Activated effector memory CD4-positive, alpha-beta T cell treated with Interleukin-2 at 50 U/mL for 16 hours (primary cell): Measurements from ENCODE around the gene PTCD2.
"Not testable (repeated sequence)": the region's sequence is repeated elsewhere in the genome, so short reads cannot be mapped to it uniquely, and the experiment has no call there.

ENCODE experiments used
- DNase-seq: peaks from one replicate; pipeline ENCODE4 v3.0.0-alpha.2; 2020

The PTCD2 gene

DNA sequence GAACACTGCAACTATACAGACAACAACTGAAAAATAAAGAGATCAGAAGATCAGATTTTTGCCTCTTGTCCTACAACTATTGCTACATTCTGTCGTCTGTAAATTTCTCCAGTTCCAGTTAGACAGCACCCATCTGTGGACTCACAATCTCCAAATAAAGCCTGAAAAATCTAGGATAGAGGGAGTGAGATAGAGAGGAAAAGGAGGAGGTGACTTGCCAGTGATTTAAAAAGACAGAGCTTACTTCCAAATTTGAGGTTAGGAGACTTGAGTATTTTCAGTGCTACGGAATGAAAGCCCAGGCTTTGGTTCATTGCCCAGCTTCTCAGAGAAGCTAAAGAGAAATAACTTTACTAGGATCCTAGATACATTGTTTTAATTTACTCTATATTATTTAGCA lies 63.6 kb downstream of the PTCD2 start:
- DNase-seq = no peak

DNA sequence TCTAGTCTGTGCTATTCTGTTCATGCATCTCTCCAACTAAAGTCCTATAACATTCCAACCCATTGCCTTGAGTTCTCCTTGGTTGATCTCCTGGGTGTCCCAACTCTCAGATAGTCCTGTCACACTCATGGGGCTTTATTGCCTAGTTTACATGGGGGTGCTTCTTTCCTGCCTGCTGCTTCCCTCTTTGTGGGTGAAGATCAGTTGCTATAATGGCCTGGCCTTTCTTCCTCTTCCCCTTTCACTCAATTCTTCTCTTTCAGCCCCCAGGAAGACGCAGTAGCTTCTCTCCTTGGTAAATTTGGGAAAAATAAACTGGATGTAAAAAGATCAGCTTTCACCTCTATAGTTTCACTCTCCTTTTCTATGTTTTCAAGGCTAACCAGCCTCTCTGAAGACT lies 66.5 kb downstream of the PTCD2 start:
- DNase-seq = no peak

DNA sequence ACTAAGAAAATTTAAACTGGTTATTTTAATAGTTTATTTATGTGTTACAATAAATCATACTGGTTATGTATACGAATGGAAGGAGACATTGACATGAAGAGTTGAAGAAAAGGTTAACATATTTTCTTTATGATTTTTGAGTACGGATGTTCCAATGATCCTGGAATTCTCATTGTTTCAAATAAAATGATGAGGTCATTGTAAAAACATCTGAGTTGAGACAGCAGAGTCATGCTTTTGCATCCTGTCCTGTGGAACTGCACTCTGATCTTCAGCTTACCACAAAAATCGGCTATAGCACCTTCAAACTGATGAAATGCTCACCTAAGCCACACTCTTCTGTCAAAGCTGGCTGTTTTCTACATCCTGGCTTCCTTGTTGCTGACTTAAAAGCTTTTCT lies 67.8 kb downstream of the PTCD2 start:
- DNase-seq = no peak

DNA sequence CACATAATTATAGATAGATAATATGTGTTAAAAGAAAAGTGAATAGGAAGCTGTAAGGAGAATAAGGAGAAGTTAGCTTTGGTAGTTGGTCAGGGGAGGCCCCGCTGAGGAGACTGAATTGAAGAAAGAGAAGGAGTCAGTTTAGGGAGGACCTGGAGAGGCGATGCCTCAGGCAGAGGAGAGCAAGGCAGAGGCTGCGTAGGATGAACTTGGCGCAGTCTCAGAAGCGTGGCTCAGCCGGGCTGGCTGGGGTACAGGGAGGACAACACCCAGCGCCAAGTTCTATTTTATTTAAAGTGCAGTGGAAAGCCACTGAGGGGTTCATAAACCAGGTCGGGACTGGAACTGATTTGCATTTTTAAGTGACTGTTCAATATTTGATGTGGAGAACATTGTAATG lies 68.5 kb downstream of the PTCD2 start:
- no peak for DNase-seq

DNA sequence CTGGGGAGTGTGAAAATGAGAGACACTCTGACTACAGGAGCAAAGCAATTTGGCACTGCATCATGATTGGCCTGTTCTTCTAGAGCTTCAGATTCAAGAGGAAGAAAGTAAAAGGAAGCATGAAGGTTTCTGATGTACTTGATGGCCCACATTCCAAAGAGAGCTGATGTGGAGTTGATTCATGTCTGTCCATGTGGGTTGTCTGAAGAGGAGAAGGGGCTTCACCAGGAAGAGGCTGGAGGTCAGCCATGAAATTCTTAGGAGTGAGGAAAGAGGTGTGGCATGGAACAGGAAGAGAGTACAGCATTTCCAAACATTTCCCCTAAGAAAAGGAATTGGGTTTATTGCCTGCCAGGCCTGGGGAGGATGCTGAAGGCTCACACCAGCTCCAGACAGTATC lies 70.7 kb downstream of the PTCD2 start:
- no peak for DNase-seq

DNA sequence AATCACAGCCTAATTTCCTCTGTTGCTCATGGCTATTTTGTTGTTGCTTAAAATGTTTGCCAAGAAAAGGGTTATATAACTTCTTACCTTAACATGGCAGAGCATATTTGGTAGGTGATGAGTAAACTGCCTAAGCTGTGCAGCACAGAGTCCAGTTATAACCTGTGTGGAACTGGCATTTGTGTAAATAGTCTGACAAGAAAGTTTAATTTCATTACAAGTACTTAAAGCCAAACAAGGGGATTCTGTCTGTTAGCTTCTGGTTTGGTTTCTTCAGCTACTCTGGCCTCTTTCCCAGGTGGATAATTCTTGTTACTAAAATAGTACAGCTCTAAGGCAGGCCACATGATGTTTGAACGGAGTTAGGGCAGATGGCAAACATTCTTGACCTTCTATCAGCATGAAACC lies 72.2 kb downstream of the PTCD2 start:
- no peak for DNase-seq

DNA sequence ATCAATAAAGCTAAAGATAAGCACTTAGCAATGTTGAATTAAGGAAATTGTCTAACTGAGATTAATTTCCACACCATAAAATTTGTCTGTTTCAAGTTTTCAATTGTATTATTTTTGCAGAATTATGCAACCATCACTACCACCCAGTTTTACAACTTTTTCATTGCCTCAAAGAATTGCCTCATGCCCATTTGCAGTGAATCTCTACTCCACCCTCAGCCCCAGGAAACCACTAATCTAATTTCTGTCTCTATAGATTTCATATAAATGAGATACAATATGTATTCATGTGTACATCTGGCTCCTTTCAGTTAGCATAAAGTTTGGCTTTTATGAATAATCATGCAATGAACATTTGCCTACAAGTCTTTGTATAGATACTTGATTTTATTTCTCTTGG lies 72.9 kb downstream of the PTCD2 start:
- DNase-seq = no peak

DNA sequence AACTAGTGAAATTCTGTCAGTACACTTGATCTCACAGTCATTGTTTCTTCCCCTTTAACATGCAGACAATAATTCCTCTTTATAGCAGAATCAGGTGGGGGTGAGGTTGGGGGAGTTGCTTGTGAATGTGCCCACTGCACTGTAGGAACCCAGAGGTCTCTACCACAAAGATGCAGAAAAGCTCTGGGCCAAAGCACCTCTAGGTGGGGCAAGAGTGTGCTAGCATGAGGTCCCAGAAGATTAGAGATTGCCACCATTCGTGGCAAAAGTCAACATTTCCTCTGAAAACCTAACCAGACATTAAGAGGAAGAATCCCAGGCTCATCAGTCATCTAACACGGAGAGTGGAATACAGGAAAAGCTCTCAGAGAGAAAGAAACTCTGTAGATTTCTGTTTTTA lies 74.5 kb downstream of the PTCD2 start:
- no peak for DNase-seq

DNA sequence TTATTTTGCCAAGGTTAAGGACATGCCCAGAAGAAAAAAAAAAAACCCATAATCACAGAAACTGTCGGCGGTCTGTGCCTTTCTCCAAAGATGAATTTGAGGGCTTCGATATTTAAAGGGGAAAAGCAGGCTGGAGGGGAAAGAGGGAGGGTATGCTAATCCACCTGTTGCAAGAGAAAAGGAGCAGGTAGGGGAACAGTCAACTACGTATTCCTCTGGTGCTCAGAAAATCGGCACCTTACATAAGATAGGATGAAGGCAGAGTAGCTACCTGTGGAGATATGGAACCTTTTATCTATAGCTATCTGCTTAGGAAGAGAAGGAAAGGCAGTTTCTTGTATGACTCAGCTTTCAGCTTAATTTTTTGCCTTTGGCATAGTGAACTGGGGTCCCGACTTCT lies 77.7 kb downstream of the PTCD2 start:
- no peak for DNase-seq

DNA sequence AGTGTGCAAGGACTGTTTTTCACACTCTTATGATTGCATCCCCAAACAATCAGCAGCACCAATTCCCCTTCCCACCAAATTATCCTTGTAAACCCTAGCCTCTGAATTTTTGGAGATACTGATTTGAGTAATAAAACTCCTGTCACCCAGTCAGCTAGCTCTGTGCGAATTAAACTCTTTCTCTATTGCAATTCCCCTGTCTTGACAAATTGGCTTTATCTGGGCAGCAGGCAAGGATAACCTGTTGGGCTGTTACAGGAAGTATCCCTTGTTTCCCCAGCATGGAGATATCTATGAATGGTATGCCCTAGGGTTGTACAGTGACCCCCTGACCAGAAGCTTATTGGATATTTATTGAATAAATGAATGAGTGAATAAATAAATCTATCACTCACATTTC lies 80.8 kb downstream of the PTCD2 start:
- DNase-seq = no peak

DNA sequence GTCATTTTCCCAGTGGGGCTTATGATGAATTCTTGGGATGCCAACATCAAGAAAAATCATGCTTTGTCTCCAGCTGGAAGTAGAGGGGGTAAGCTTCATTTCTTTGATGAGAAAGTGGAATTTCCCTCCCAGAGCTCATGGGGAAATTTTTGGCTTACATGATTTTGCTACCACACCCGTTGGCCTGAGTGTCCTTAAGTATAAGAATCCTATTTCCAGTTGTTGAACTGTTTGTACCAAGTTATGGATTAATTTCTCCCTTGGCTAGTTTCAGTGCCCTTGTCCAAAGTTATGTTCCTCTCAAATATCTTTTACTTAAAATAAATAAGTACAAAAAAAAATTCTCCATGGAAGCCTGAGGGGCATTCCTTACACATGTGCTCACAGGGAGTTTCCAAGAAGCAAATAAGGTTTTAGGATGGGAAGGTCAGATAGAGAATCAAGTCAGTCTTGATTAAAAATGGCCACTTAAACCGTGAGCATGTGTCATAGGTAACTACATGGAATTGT lies 82.3 kb downstream of the PTCD2 start:
- DNase-seq = no peak

DNA sequence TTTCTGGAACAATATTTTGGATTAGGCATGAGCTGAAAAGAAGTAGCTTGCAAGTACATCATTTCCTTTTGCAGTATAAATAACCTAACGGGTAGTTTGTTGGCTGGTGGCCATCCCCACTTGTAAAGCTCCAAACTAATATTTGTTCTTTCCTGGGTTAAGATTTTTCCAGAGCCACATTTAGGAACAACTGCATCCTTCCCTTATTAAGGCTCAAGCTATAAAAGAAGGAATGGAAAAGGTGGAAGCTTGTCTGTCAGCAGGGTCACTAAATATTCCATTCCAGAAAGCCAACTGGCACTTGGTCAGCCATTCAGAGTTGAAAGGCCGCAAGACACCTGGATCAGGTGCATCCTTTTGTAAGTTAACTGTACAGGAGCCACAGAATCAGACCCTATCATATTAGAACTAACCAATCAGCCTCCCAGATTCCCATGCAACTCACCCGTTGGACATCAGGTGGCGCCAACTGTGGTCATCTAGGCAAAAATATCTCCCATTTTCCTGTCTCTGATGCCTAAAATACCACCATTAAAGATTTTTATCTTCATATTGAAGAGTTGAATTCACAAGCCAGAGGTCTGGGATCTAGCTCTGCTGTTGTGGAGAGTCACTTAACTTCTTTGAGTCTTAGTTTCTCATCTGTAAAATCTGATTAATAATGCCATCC lies 82.9 kb downstream of the PTCD2 start:
- no peak for DNase-seq

DNA sequence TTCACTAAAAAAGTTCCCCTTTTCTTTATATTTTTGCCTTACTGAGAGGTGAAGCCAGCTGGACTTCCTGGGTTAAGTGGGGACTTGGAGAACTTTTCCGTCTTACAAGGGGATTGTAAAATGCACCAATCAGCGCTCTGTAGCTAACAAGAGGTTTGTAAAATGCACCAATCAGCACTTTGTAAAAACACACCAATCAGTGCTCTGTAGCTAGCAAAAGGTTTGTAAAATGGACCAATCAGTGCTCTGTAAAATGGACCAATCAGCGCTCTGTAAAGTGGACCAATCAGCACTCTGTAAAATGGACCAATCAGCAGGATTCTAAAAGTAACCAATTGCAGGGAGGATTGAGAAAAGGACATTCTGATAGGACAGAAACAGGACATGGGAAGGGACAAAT lies 84.6 kb downstream of the PTCD2 start:
- DNase-seq = not testable (repeated sequence)

DNA sequence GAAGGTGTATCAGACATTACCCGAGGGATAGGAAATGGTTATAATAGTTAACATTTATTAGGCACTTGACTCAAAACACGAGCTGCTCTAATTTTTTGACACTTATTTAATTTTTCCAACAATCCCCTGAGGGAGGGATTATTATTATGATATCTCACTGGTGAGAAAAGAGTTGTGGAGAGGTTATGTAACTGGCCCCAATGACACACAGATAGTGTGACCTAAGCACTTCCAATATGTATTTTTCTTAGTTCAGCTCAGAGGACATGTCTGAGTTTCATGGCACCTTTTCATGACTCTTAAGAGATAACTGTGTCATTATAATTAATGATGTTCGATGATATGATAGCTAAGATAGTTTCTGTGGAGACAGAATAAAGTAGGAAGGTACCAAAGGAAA lies 86.9 kb downstream of the PTCD2 start:
- DNase-seq = no peak

DNA sequence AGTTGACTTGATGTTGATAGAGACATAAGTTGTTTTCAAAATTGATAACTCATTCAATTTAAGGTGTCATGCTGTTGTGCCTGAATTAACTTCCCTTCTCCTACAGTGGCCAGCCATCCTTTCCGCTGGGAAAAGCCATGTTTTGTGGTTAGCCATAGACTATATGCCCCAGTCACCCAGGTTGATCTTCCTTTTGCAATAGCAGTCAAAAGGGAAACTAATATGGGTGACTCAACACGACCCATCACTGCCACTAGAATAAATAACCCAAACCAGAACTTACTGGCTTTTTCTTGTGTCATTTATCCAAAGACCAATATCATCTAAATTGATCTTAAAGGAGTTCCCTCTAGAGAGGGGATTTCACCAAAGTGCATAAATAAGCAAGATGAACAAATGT lies 87.4 kb downstream of the PTCD2 start:
- DNase-seq = no peak

DNA sequence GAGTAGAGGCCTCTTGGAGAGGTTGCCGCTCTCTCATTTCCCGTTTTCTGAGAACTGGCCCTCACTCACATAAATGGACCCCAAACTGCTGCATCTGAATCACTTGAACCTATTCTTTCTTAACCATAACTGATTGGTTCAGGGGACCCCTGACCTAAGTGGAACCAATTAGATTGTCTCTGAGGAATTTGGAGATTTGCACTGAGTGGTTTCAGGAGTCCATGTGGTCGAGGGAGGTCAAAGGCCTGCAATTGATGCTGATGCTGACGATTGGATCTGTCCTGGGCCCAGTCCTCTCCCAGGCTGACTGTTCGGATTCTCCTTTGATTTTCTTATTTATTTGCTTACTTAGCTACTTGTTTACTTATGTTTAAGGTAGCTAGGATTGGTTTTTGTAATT lies 88.0 kb downstream of the PTCD2 start:
- DNase-seq = no peak

DNA sequence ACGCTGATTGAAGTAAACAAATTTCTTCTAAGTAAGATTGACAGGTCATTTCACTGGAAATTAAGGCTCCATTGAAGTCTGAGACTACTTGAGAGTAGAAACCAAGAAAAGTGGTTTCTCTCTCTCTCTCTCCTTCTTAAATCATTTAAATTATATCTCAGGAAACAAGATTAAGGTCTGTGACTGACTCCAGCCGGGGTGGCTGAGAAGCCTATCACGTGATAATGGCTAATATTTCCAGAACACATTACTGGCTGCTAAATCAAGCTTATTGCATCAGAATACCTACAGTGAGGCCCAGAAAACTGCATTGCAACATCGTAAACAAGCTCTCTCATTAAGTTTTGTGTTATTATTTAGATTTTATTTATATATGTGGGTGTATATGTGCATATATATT lies 88.4 kb downstream of the PTCD2 start:
- DNase-seq = no peak

DNA sequence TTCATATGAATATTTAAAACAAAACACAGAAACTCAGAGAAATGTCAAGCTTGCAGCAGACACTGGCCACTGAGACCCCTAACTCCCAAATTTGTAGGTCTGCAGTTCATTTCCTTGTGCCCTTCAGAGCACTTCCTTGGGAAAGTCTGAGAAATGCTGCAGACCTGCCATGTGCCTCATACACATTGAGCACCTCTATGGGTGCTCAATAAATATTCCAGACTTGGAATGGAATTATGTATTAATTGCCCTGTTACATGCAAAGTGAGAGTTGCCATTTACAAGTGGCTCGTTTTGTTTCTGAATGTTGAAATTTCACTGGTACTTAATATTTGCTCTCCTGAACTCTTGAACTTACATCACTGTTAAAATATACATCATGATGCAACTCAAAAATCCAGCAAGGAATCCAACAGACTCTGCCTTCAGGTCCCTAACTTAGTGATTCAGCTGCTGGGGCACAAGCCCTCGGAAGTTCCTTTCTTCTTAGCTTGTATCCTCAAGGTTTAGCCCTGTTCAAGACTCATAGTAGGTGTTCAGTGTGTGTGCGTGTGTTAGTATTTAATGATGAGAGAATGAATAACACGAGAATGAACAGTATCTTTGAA lies 90.6 kb downstream of the PTCD2 start:
- no peak for DNase-seq

DNA sequence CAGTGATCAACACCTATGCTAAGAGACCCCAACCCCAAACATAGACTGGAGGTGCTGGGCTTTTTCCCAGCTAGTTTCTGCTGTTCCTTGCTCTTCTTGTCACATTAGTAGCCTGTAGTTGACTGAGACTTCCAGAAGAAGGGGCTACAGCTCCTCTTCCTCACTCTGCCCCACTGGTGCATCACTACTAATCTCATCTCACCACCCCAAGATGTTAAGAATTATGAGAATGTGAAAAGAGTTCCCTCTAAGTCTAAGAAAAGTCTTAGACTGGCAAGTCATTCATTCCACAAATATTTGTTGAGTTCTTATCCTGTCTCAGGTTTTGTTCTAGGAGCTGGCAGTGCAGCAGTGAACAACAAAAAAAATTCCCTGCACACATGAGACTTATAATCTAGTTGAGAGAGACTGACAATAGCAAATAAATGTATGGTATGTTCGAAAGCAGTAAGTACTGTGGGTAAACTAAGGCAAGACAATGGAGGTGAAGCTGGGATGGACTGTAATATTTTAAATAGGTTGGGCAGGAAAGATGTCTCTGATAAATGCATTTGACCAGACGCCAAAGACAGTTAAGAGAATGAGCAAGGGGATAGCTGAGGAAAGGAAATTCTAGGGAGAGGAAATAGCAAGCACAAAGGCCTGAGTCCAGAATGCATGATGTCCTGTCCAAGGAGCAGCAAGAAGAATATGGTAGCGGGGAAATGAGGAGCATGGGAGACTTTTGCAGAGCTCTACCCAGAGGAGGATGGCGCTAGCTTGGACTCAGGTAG lies 92.3 kb downstream of the PTCD2 start:
- no peak for DNase-seq

DNA sequence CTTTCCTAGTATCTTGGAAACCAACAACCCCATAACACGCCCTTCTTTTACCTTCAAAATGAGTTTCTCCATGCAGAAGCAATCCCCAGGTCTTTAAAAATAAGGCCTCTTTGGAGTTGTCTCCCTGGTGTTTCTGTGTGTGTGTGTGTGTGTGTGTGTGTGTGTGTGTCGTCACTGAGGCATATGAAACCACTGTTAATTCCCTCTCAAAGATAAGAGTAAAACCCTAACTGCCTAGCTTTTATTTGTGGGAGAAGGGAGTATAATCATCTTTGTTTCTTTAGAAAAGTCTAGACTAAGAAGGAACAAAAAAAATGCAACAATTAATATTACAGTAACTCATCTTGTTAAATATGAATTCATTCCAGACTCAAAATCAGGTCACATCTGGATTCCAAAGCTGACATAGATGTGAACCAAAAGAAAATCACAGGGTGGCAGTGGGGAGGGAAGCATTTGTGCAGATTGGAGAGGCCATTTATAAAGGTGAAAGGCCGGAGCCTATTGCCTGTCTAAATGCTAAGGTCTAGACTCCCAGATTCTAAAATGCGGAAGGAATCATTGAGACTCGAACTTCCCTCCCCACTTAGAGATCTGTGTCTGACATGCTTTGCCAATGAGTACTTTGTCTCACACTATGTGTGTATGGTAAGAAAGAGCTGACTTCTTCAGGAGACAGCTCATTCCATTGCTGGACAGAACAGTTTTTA lies 95.6 kb downstream of the PTCD2 start:
- no peak for DNase-seq

DNA sequence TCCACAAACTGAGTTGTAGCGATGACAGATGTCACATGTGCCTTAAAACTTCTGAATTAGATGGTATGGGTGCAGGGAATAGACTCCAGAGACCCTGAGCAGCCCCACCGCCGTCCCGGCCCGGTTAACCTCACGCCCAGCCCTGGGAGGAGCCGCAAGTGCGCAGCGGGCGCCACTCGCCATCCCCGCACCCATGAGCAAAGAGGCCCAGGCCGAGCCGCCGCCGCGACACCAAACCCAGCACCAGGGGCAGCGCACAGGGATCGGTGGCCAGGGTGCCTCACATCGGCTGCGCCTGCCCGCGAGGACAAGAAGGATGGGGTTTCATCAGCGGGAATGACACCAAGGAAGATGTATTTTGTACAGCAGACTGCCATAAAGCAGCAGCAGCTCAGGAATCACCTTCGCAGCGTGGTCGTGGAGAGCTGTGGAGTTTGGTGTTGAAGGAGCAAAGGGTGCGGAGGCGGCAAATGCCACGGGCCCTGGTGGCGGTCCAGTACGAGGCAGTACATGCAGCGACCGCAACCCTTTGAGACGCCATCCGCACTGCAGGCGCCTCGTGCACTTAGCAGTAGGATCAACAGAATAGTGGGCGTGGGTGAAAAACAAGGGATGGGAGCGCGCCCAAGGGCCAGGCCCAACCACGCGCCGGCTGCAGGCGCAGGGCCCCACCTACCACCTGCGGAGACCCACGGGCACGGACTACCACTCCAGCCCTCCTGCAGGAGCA lies 97.3 kb downstream of the PTCD2 start:
- no peak for DNase-seq
